GM23338 (cell line): ENCODE measurements around the gene FIBP. TPM values are rescaled to one million over a fixed set of nuclear protein-coding genes. Genes with fewer than 3 reads are reported as not detected.

ENCODE experiments used
- ATAC-seq: fragments of 200-7000 bp; cut with Tn5 transposase; 3 replicates; pipeline ENCODE4 v1.9.1; 2020
- DNase-seq: peaks from one replicate; pipeline ENCODE4 v3.0.0-alpha.2; 2015; ENCODE audit warnings: low spot score
- H2AFZ ChIP-seq: fragments of 200-600 bp; sonication (generic); 2 replicates; pipeline ENCODE4 v1.8.0; 2016; ENCODE audit warnings: antibody characterized with exemption, mild to moderate bottlenecking, moderate library complexity
- H3F3A ChIP-seq: fragments of 200-600 bp; sonication (generic); replicated peaks from 2 replicates; pipeline ENCODE4 v1.8.0; 2017; ENCODE audit warnings: antibody characterized with exemption, mixed run types, low read depth
- H3K27ac ChIP-seq: fragments of 200-600 bp; sonication (generic); 2 replicates; pipeline ENCODE4 v1.6.1; 2016; ENCODE audit warnings: low read depth
- H3K27me3 ChIP-seq: fragments of 200-600 bp; sonication (generic); 2 replicates; pipeline ENCODE4 v1.8.0; 2016; ENCODE audit warnings: mild to moderate bottlenecking, mixed run types, moderate library complexity; ENCODE audit not compliant: insufficient read depth
- H3K36me3 ChIP-seq: fragments of 200-600 bp; sonication (generic); 2 replicates; pipeline ENCODE4 v1.8.0; 2016; ENCODE audit warnings: mild to moderate bottlenecking; ENCODE audit not compliant: insufficient read depth
- H3K4me1 ChIP-seq: fragments of 200-600 bp; sonication (generic); 2 replicates; pipeline ENCODE4 v1.8.0; 2016; ENCODE audit warnings: mild to moderate bottlenecking, moderate library complexity; ENCODE audit not compliant: insufficient read depth
- H3K4me2 ChIP-seq: fragments of 200-600 bp; sonication (generic); 2 replicates; pipeline ENCODE4 v1.7.1; 2017; ENCODE audit warnings: mixed run types
- H3K4me3 ChIP-seq: fragments of 200-600 bp; sonication (generic); 2 replicates; pipeline ENCODE4 v1.6.1; 2016; ENCODE audit warnings: mixed run types
- H3K79me2 ChIP-seq: fragments of 200-600 bp; sonication (generic); replicated peaks from 2 replicates; pipeline ENCODE4 v1.8.0; 2017; ENCODE audit warnings: mild to moderate bottlenecking; ENCODE audit not compliant: insufficient read depth
- H3K9me2 ChIP-seq: fragments of 200-600 bp; sonication (generic); 2 replicates; pipeline ENCODE4 v1.8.0; 2017; ENCODE audit not compliant: insufficient read depth
- H4K20me1 ChIP-seq: fragments of 200-600 bp; sonication (generic); replicated peaks from 2 replicates; pipeline ENCODE4 v1.8.0; 2017; ENCODE audit warnings: mild to moderate bottlenecking; ENCODE audit not compliant: insufficient read depth
- H3K27ac Mint-ChIP-seq: 2 replicates; pipeline ENCODE4 v1.8.0; 2020; ENCODE audit warnings: inconsistent platforms, mild to moderate bottlenecking, moderate library complexity, mixed read lengths
- H3K27me3 Mint-ChIP-seq: 3 replicates; pipeline ENCODE4 v1.8.0; 2022; ENCODE audit warnings: low read depth, mild to moderate bottlenecking, moderate library complexity, mixed read lengths, inconsistent platforms; ENCODE audit not compliant: insufficient read depth, poor library complexity
- H3K36me3 Mint-ChIP-seq: 3 replicates; pipeline ENCODE4 v1.8.0; 2021; ENCODE audit warnings: low read depth, mild to moderate bottlenecking, inconsistent platforms, moderate library complexity, mixed read lengths
- H3K4me1 Mint-ChIP-seq: 3 replicates; pipeline ENCODE4 v1.8.0; 2020; ENCODE audit warnings: mild to moderate bottlenecking, inconsistent platforms, mixed read lengths
- H3K4me3 Mint-ChIP-seq: 3 replicates; pipeline ENCODE4 v1.8.0; 2021; ENCODE audit warnings: moderate library complexity, mild to moderate bottlenecking, inconsistent platforms, mixed read lengths
- H3K9me3 Mint-ChIP-seq: 3 replicates; pipeline ENCODE4 v1.8.0; 2020; ENCODE audit warnings: moderate library complexity, mild to moderate bottlenecking, inconsistent platforms, mixed read lengths
- CREB1 ChIP-seq: fragments of 250-450 bp; sonication (Bioruptor Pico); IDR thresholded peaks from 2 replicates; pipeline ENCODE4 v1.5.0; 2020; ENCODE audit warnings: low read depth, mild to moderate bottlenecking, moderate library complexity
- EZH2 ChIP-seq: fragments of 200-600 bp; sonication (generic); IDR thresholded peaks from one replicate; pipeline ENCODE4 v1.8.0; 2017; ENCODE audit warnings: antibody characterized with exemption, mild to moderate bottlenecking, low read depth; ENCODE audit not compliant: unreplicated experiment
- EZH2phosphoT487 ChIP-seq: fragments of 200-600 bp; sonication (generic); IDR thresholded peaks from one replicate; pipeline ENCODE4 v1.8.1; 2018; ENCODE audit warnings: antibody characterized with exemption; ENCODE audit not compliant: unreplicated experiment
- JUNB ChIP-seq: IDR thresholded peaks from one replicate; pipeline ENCODE4 v1.6.1; 2016; ENCODE audit warnings: antibody characterized with exemption; ENCODE audit not compliant: unreplicated experiment
- NANOG ChIP-seq: IDR thresholded peaks from 2 replicates; pipeline ENCODE4 v1.6.1; 2016; ENCODE audit warnings: antibody characterized with exemption, borderline replicate concordance
- POLR2AphosphoS5 ChIP-seq: IDR thresholded peaks from 2 replicates; pipeline ENCODE4 v1.6.1; 2016; ENCODE audit warnings: antibody characterized with exemption, low read depth
- STAT1 ChIP-seq: IDR thresholded peaks from one replicate; pipeline ENCODE4 v1.6.1; 2016; ENCODE audit warnings: antibody characterized with exemption; ENCODE audit not compliant: unreplicated experiment
- ZNF114 ChIP-seq: fragments of 250-450 bp; sonication (Bioruptor Pico); IDR thresholded peaks from 2 replicates; pipeline ENCODE4 v1.5.0; 2020; ENCODE audit warnings: mild to moderate bottlenecking, moderate library complexity
- ZNF331 ChIP-seq: fragments of 250-450 bp; sonication (Bioruptor Pico); IDR thresholded peaks from 2 replicates; pipeline ENCODE4 v1.5.0; 2020; ENCODE audit warnings: low read depth, mild to moderate bottlenecking, moderate library complexity
- polyA plus RNA-seq: library from polyadenylated mRNA; unstranded; fragments of >200 nt; fragmentation: Nextera tagmentation; extraction: Ambion mirVana; gene quantifications from 2 replicates; pipeline ENCODE4 v1.2.1, GENCODE V29; 2016
- total RNA-seq: library from RNA; depleted of rRNA; stranded (reverse); fragments of >200 nt; shearing (Covaris generic); gene quantifications from 2 replicates; pipeline ENCODE4 v1.2.3, GENCODE V29; 2014
- TF ChIP-seq, protein P1 (sequence below): IDR thresholded peaks from one replicate; pipeline ENCODE4 v1.6.1; 2018; ENCODE audit warnings: antibody characterized with exemption; ENCODE audit not compliant: unreplicated experiment
- TF ChIP-seq, protein P2 (sequence below): fragments of 250-450 bp; sonication (Bioruptor Pico); IDR thresholded peaks from 2 replicates; pipeline ENCODE4 v1.5.0; 2020; ENCODE audit warnings: mild to moderate bottlenecking, moderate library complexity
- TF ChIP-seq, protein P3 (sequence below), 2 experiments: fragments of 200-600 bp in 1 of 2; sonication (generic) in 1 of 2; conservative IDR thresholded peaks; 2 replicates each; pipeline versions ENCODE4 v1.5.1 to v1.6.1; 2016 to 2017; ENCODE audit warnings: antibody characterized with exemption in 2 of 2, low read depth in 2 of 2, mild to moderate bottlenecking in 2 of 2, moderate library complexity in 1 of 2
- TF ChIP-seq, protein P4 (sequence below): IDR thresholded peaks from 2 replicates; pipeline ENCODE4 v1.6.1; 2016; ENCODE audit warnings: antibody characterized with exemption

The FIBP gene
- total and polyA plus RNA-seq, 2 experiments from 2014 or later, result 79.0 to 102 TPM

DNA sequence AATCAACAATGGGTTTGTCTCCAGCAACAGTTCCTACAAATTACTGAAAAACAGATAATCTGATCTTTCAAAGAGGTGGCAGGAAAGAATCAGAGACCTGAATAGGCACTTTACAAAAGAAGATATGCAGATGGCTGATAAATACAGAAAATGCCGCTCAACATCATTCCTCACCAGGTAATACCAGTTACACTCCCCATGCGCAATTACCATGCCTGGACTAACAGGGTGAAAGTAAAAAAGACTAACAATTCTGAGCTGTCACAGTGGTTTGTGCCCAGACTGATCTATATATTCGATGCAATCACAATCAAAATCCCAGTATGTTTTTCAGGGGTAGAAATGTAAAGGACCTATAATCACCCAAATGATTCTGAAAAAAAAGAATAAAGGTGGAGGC, 44.5 kb downstream of the FIBP start:
- TF ChIP-seq, protein P1, sequence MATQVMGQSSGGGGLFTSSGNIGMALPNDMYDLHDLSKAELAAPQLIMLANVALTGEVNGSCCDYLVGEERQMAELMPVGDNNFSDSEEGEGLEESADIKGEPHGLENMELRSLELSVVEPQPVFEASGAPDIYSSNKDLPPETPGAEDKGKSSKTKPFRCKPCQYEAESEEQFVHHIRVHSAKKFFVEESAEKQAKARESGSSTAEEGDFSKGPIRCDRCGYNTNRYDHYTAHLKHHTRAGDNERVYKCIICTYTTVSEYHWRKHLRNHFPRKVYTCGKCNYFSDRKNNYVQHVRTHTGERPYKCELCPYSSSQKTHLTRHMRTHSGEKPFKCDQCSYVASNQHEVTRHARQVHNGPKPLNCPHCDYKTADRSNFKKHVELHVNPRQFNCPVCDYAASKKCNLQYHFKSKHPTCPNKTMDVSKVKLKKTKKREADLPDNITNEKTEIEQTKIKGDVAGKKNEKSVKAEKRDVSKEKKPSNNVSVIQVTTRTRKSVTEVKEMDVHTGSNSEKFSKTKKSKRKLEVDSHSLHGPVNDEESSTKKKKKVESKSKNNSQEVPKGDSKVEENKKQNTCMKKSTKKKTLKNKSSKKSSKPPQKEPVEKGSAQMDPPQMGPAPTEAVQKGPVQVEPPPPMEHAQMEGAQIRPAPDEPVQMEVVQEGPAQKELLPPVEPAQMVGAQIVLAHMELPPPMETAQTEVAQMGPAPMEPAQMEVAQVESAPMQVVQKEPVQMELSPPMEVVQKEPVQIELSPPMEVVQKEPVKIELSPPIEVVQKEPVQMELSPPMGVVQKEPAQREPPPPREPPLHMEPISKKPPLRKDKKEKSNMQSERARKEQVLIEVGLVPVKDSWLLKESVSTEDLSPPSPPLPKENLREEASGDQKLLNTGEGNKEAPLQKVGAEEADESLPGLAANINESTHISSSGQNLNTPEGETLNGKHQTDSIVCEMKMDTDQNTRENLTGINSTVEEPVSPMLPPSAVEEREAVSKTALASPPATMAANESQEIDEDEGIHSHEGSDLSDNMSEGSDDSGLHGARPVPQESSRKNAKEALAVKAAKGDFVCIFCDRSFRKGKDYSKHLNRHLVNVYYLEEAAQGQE, result no peak
- no peak for TF ChIP-seq JUNB
- no peak for TF ChIP-seq EZH2phosphoT487
- TF ChIP-seq ZNF331 (CRISPR knock-in tag), result no peak
- no peak for TF ChIP-seq NANOG
- TF ChIP-seq STAT1, result no peak
- TF ChIP-seq, protein P2, sequence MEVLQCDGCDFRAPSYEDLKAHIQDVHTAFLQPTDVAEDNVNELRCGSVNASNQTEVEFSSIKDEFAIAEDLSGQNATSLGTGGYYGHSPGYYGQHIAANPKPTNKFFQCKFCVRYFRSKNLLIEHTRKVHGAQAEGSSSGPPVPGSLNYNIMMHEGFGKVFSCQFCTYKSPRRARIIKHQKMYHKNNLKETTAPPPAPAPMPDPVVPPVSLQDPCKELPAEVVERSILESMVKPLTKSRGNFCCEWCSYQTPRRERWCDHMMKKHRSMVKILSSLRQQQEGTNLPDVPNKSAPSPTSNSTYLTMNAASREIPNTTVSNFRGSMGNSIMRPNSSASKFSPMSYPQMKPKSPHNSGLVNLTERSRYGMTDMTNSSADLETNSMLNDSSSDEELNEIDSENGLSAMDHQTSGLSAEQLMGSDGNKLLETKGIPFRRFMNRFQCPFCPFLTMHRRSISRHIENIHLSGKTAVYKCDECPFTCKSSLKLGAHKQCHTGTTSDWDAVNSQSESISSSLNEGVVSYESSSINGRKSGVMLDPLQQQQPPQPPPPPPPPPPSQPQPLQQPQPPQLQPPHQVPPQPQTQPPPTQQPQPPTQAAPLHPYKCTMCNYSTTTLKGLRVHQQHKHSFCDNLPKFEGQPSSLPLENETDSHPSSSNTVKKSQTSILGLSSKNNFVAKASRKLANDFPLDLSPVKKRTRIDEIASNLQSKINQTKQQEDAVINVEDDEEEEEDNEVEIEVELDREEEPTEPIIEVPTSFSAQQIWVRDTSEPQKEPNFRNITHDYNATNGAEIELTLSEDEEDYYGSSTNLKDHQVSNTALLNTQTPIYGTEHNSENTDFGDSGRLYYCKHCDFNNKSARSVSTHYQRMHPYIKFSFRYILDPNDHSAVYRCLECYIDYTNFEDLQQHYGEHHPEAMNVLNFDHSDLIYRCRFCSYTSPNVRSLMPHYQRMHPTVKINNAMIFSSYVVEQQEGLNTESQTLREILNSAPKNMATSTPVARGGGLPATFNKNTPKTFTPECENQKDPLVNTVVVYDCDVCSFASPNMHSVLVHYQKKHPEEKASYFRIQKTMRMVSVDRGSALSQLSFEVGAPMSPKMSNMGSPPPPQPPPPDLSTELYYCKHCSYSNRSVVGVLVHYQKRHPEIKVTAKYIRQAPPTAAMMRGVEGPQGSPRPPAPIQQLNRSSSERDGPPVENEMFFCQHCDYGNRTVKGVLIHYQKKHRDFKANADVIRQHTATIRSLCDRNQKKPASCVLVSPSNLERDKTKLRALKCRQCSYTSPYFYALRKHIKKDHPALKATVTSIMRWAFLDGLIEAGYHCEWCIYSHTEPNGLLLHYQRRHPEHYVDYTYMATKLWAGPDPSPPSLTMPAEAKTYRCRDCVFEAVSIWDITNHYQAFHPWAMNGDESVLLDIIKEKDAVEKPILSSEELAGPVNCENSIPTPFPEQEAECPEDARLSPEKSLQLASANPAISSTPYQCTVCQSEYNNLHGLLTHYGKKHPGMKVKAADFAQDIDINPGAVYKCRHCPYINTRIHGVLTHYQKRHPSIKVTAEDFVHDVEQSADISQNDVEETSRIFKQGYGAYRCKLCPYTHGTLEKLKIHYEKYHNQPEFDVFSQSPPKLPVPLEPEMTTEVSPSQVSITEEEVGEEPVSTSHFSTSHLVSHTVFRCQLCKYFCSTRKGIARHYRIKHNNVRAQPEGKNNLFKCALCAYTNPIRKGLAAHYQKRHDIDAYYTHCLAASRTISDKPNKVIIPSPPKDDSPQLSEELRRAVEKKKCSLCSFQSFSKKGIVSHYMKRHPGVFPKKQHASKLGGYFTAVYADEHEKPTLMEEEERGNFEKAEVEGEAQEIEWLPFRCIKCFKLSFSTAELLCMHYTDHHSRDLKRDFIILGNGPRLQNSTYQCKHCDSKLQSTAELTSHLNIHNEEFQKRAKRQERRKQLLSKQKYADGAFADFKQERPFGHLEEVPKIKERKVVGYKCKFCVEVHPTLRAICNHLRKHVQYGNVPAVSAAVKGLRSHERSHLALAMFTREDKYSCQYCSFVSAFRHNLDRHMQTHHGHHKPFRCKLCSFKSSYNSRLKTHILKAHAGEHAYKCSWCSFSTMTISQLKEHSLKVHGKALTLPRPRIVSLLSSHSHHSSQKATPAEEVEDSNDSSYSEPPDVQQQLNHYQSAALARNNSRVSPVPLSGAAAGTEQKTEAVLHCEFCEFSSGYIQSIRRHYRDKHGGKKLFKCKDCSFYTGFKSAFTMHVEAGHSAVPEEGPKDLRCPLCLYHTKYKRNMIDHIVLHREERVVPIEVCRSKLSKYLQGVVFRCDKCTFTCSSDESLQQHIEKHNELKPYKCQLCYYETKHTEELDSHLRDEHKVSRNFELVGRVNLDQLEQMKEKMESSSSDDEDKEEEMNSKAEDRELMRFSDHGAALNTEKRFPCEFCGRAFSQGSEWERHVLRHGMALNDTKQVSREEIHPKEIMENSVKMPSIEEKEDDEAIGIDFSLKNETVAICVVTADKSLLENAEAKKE (CRISPR knock-in tag), result no peak
- TF ChIP-seq POLR2AphosphoS5, result no peak
- TF ChIP-seq, protein P3, sequence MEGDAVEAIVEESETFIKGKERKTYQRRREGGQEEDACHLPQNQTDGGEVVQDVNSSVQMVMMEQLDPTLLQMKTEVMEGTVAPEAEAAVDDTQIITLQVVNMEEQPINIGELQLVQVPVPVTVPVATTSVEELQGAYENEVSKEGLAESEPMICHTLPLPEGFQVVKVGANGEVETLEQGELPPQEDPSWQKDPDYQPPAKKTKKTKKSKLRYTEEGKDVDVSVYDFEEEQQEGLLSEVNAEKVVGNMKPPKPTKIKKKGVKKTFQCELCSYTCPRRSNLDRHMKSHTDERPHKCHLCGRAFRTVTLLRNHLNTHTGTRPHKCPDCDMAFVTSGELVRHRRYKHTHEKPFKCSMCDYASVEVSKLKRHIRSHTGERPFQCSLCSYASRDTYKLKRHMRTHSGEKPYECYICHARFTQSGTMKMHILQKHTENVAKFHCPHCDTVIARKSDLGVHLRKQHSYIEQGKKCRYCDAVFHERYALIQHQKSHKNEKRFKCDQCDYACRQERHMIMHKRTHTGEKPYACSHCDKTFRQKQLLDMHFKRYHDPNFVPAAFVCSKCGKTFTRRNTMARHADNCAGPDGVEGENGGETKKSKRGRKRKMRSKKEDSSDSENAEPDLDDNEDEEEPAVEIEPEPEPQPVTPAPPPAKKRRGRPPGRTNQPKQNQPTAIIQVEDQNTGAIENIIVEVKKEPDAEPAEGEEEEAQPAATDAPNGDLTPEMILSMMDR (conservative IDR thresholded peaks at IDR 0.05; ENCODE audit: low read depth in 2 of 2), result no peak
- no peak for TF ChIP-seq CREB1 (CRISPR knock-in tag)
- TF ChIP-seq, protein P4, sequence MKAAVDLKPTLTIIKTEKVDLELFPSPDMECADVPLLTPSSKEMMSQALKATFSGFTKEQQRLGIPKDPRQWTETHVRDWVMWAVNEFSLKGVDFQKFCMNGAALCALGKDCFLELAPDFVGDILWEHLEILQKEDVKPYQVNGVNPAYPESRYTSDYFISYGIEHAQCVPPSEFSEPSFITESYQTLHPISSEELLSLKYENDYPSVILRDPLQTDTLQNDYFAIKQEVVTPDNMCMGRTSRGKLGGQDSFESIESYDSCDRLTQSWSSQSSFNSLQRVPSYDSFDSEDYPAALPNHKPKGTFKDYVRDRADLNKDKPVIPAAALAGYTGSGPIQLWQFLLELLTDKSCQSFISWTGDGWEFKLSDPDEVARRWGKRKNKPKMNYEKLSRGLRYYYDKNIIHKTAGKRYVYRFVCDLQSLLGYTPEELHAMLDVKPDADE, result no peak
- TF ChIP-seq ZNF114 (CRISPR knock-in tag), result no peak
- TF ChIP-seq EZH2, result no peak
- Histone ChIP-seq H3K4me1 (no peaks in the 10 kb centered on the region), H2AFZ (no peak overlapping the region), H3F3A (no peaks in the 10 kb centered on the region; the same call in 1 of the 2 replicates), H3K36me3 (no peaks in the 10 kb centered on the region), H3K79me2 (no peaks in the 10 kb centered on the region), H3K9me2 (no peaks in the 10 kb centered on the region), H3K27me3 (no peaks in the 10 kb centered on the region), H3K27ac (no peak overlapping the region), H4K20me1 (no peaks in the 10 kb centered on the region; the same call in 1 of the 2 replicates), H3K4me3 (no peak overlapping the region), H3K4me2 (no peak overlapping the region)
- no peak overlapping the region for H3K27ac Mint-ChIP-seq
- H3K9me3 Mint-ChIP-seq, result no peaks in the 10 kb centered on the region
- no peak for ATAC-seq
- no peaks in the 10 kb centered on the region for H3K36me3 Mint-ChIP-seq
- H3K4me3 Mint-ChIP-seq, result no peak overlapping the region
- DNase-seq, result no peak
- H3K4me1 Mint-ChIP-seq, result no peaks in the 10 kb centered on the region
- peaks cover 7% of the 10 kb centered on the region for H3K27me3 Mint-ChIP-seq
